Immature natural killer cell (primary cell): Measurements from ENCODE around the gene RRAS. TPM values are rescaled to one million over a fixed set of nuclear protein-coding genes. Genes with fewer than 3 reads are reported as not detected.

Experiments used
- DNase-seq, 3 donors: peaks; one replicate each; pipeline ENCODE4 v3.0.0; 2022; ENCODE audit warnings: mixed read lengths in 1 of 3
- H3K27ac Mint-ChIP-seq, 6 donors: one replicate each; pipeline ENCODE4 v1.8.0; 2020; ENCODE audit warnings: mixed read lengths in 6 of 6, mild to moderate bottlenecking in 5 of 6, inconsistent platforms in 4 of 6, moderate library complexity in 3 of 6
- H3K27me3 Mint-ChIP-seq, 3 donors: one replicate each; pipeline ENCODE4 v1.8.0; 2020 to 2021; ENCODE audit warnings: low read depth in 3 of 3, mild to moderate bottlenecking in 3 of 3, mixed read lengths in 3 of 3, moderate library complexity in 3 of 3, inconsistent platforms in 1 of 3
- H3K36me3 Mint-ChIP-seq, 3 donors: one replicate each; pipeline ENCODE4 v1.8.0; 2020; ENCODE audit warnings: mixed read lengths in 3 of 3, inconsistent platforms in 2 of 3, mild to moderate bottlenecking in 2 of 3
- H3K4me1 Mint-ChIP-seq, 2 donors: one replicate each; pipeline ENCODE4 v1.8.0; 2020; ENCODE audit warnings: inconsistent platforms in 2 of 2, mild to moderate bottlenecking in 2 of 2, mixed read lengths in 2 of 2, moderate library complexity in 1 of 2
- H3K4me3 Mint-ChIP-seq, 5 donors: one replicate each; pipeline ENCODE4 v1.8.0; 2020; ENCODE audit warnings: mild to moderate bottlenecking in 5 of 5, mixed read lengths in 5 of 5, inconsistent platforms in 3 of 5, moderate library complexity in 3 of 5
- H3K9me3 Mint-ChIP-seq, 6 donors: one replicate each; pipeline ENCODE4 v1.8.0; 2020; ENCODE audit warnings: mild to moderate bottlenecking in 6 of 6, mixed read lengths in 6 of 6, inconsistent platforms in 4 of 6, moderate library complexity in 3 of 6
- polyA plus RNA-seq, 3 donors: library from polyadenylated mRNA; unstranded; fragments of 300-500 nt; fragmentation: Illumina TruSeq; gene quantifications; one replicate each; pipeline ENCODE4 v1.2.3, GENCODE V29; 2021

The RRAS gene
- 10 to 100 TPM in 2 of 3 donors, 1 to 10 TPM in 1; 9.0 to 17.3 (median 13.5) TPM for polyA plus RNA-seq

DNA sequence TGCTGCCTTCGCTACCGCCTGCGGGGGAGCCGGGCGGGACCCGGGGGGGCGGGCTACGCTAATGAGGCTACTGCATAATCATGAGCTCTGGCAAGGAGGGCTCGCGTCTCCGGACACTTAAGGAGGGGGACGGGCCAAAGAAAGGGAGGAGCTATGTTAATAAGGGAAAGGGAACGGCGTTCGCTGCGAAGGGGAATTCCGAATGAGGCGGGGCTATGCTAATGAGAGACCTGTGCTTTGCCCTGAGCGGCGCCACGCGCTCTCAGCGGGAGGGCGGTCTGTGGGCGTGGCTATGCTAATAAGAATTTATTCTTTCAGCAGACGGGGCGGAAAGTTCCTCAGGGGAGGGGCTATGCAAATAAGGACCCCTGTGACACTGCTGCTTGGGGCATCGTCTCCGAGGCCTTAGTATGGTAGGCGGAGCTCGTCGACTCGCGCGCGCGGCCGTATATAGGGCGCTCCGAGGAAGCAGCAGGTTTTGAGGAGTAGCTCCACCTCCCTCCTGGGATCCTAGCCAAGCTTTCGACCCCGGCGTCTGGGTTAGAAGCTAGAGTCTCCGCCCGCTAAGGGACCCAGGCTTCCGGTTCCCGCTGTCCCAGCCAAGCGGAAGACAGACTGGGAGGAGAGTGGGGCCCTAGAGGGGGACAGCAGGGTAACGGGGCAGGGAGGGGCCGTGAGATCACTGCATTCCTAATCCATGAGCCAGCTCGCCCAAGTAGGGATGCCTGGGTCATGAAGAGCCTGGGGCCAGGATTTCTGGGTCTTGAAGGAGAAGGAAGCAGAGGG, at the start of gene RRAS:
TSS of gene RRAS (minus strand) at position 31 of the 786 bp plus-strand sequence. CDS start 45 bp downstream, outside the sequence.
- Mint-ChIP-seq H3K36me3 (no peaks in the 10 kb centered on the region), H3K9me3 (no peaks in the 10 kb centered on the region), H3K27ac (peak within 1 kb of the TSS; percentile 93 to 100 (median 98)), H3K4me1 (peaks cover 55 to 64% of the 10 kb centered on the region in 2 donors), H3K27me3 (peaks cover 5 to 10% (median 9%) of the 10 kb centered on the region in 3 donors), H3K4me3 (peak within 1 kb of the TSS; percentile 92 to 97 (median 95))
- DNase-seq, result peak; percentile 100

DNA sequence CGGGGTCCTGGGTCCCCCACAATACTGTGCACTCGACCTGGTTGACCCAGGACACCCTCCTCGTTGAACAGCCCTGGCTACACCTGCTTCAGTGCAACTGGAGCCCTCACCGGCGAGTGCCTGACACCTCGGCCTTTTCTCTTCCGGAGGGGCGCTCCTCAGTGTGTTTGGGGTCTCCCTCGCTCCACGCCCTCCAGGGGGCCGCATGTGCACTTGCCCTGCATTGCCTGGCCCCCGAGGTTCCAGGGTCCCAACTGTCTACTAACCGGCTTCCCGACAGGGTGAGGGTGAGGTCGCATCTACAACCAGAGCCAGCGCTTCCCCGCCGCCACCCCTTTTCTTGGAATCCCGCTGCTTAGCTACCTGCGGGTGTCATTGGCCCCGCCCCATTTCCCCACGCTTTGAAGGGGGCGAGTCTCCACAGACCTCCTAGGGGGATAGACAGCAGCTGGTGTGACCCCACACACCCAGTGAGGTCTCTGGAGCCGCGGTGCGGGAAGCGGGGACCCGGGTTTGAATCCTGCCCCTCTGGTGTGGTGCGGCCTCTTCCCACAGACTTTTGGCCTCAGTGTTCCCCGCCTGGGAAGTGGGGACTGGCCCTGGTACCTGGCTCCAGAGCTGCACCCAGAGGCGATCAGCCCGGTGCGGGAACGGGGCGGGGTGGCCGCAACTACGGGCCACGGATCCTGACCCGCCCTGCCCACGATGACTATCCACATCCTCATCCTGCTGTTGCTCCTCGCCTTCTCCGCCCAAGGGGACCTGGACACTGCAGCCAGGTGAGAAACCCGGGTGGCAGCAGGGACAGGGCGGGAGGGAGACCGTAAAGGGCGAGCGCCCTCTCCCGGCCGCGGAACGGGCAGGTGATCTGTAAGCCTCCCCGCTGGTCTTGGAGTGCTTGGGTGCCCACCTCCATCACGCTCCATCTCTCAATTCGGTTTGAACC, 49.5 kb upstream of the RRAS start, which contains the start of gene ADM5:
TSS of gene ADM5 (plus strand) at position 462 of the 946 bp plus-strand sequence. CDS start at position 706, 244 bp downstream.
- Mint-ChIP-seq H3K4me3 (peak within 1 kb of the TSS; percentile 80 to 88 (median 87)), H3K9me3 (no peaks in the 10 kb centered on the region), H3K4me1 (peaks cover 17 to 22% of the 10 kb centered on the region in 2 donors), H3K27ac (peak within 1 kb of the TSS in 2 of 6 donors; percentile 71 to 82), H3K36me3 (peaks cover 0 to 10% (median 7%) of the 10 kb centered on the region in 3 donors), H3K27me3 (peaks cover 9 to 15% (median 11%) of the 10 kb centered on the region in 3 donors)
- no peak for DNase-seq

DNA sequence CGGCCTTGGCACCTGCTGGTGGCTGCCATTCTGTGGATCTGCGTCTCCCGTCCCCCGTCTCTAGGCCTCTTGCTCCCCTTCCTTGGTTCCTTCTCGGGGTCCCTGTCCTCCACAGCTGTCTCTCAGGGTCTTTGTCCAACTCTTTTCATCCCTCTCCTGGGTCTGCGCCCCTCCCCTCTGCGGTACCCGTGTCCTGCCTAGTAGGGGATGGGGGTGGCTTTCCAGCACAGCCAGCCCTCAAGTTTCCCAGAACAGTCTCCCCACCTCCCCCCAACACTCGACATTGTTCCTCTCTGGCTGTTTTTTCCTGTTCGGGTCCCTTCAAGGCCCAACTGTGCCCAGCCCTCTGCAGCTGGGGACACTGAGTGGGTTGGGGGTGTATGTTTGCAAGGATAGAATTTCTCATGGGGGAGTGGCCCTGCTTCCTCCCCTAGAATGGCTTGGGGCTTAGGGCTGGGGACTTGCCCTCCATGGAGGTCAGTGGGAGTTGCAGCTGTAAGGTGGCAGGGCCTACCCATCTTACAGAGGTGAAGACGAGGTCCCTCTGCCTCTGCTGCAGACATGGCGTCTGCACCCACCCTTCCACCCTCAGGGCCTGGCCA, 48.7 kb upstream of the RRAS start:
- H3K9me3 Mint-ChIP-seq, result no peaks in the 10 kb centered on the region
- no peak for DNase-seq
- peaks cover 17 to 22% of the 10 kb centered on the region in 2 donors for H3K4me1 Mint-ChIP-seq
- H3K36me3 Mint-ChIP-seq, result peaks cover 0 to 10% (median 7%) of the 10 kb centered on the region in 3 donors
- peaks cover 9 to 15% (median 12%) of the 10 kb centered on the region in 3 donors for H3K27me3 Mint-ChIP-seq
- no peak overlapping the region for H3K27ac Mint-ChIP-seq
- H3K4me3 Mint-ChIP-seq, result no peak overlapping the region

DNA sequence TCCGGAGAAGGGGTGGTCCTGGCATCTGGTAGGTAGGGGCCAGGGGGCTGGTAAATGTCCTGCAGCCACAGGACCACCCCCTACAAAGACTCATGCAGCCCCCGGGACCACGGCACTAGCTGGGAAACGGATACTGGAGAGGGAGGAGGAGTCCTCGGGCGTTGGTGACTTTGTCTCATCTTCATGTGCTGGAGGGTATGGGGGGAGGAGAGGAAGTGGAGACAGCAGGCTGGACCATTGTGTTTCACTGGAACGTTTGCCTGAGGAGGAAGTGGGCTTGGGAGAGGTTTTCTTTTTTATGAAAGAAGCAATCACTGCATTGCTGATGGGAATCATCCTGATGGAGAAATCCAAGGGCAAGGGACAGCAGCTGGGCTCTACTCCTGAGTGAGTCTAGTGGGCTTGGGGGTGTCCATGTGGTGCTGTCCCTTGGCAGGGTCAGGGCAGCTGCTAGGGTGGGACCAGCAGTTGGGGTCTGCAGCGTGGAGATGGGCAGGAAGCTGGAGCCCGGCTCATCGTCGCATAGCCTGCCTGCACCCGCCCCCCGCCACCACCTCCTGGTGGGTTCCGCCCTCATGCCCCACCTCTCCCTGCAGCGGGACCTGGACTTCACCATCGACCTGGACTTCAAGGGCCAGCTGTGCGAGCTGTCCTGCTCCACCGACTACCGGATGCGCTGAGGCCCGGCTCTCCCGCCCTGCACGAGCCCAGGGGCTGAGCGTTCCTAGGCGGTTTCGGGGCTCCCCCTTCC, 47.8 kb upstream of the RRAS start:
- no peak for DNase-seq
- Mint-ChIP-seq H3K9me3 (no peaks in the 10 kb centered on the region), H3K27me3 (peaks cover 9 to 13% (median 12%) of the 10 kb centered on the region in 3 donors), H3K36me3 (peaks cover 0 to 10% (median 7%) of the 10 kb centered on the region in 3 donors), H3K4me3 (no peak overlapping the region), H3K4me1 (peaks cover 17 to 22% of the 10 kb centered on the region in 2 donors), H3K27ac (peak overlapping the region in 2 of 6 donors; percentile 40)

DNA sequence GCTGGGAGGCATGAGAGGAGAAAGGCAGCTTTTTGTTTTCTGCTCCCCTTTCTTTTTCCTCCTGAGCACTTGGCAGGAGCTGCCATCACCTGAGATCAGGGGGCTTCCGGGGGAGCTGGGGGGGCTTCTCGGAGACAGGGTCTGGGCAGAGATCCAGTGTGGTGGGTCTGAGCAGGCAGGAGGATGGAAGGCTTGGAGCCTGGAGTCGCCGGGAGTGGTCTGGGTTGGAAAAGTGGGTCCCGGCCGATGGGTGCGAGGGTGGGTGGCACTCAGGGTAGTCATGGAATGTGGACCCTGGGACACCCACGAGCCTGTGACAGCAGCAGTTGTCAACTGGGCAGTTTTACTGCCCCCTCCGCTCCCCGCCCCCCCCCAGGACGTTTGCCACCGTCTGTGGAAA, 47.2 kb upstream of the RRAS start:
- Mint-ChIP-seq H3K27ac (no peak overlapping the region), H3K9me3 (no peaks in the 10 kb centered on the region), H3K36me3 (peaks cover 0 to 13% (median 12%) of the 10 kb centered on the region in 3 donors), H3K4me3 (no peak overlapping the region), H3K4me1 (peaks cover 17 to 22% of the 10 kb centered on the region in 2 donors), H3K27me3 (peaks cover 7 to 11% (median 8%) of the 10 kb centered on the region in 3 donors)
- DNase-seq, result no peak

- Mint-ChIP-seq H3K27ac (no peak overlapping the region), H3K4me1 (peaks cover 17 to 21% of the 10 kb centered on the region in 2 donors), H3K9me3 (no peaks in the 10 kb centered on the region), H3K27me3 (peaks cover 7 to 11% (median 8%) of the 10 kb centered on the region in 3 donors), H3K36me3 (peaks cover 0 to 13% (median 13%) of the 10 kb centered on the region in 3 donors), H3K4me3 (no peak overlapping the region)
- no peak for DNase-seq
Measured at GRCh38 chr19:49686503-49687088, 46.7 kb upstream of the RRAS start.

GRCh38 chr19:49685845-49686332, 45.9 kb upstream of the RRAS start:
- Mint-ChIP-seq H3K4me3 (no peak overlapping the region), H3K36me3 (peaks cover 0 to 13% (median 13%) of the 10 kb centered on the region in 3 donors), H3K4me1 (peaks cover 12 to 15% of the 10 kb centered on the region in 2 donors), H3K9me3 (no peaks in the 10 kb centered on the region), H3K27ac (no peak overlapping the region), H3K27me3 (peaks cover 6 to 8% (median 7%) of the 10 kb centered on the region in 3 donors)
- DNase-seq, result no peak

GRCh38 chr19:49684983-49685553, 45.1 kb upstream of the RRAS start:
- Mint-ChIP-seq H3K9me3 (no peaks in the 10 kb centered on the region), H3K4me1 (peaks cover 8 to 9% of the 10 kb centered on the region in 2 donors), H3K4me3 (no peak overlapping the region), H3K27me3 (peaks cover 0 to 6% (median 3%) of the 10 kb centered on the region in 3 donors), H3K36me3 (peaks cover 0 to 10% (median 10%) of the 10 kb centered on the region in 3 donors), H3K27ac (no peak overlapping the region)
- no peak for DNase-seq

DNA sequence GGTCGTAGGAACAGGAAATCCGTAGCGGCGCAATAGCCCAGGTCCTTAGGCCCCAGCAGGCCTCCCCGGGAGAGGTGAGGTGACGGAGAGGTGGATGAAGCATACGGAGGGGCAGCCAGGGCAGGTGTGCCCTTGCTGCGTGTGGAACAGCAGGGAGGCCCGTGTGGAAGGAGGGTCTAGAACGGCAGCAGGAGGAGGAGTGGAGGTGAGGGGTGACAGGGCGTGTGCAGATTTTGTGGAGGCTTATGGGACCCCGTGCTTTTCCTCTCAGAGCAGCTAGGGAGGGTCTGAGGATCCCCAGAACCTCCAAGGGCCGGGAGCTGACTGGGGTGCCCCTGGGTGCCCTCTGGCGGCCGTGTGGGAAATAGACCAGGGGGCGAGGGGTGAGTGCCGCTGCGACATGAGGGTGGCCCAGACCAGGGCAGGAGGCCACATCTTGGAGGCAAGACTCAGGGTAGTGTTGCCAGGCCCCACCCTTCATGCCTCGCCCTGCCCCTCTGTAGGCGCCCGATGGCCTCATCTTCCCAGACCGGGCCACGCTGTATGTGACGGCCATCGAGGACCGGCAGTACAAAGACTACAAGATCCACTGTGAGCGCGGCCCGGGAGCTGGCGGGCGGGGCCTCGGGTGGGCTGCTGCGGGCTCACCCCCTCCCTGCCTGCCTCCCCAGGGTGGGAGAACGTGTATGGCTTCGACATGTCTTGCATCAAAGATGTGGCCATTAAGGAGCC, 44.5 kb upstream of the RRAS start:
- DNase-seq, result no peak
- Mint-ChIP-seq H3K27ac (no peak overlapping the region), H3K27me3 (peaks cover 0 to 6% (median 3%) of the 10 kb centered on the region in 3 donors), H3K9me3 (no peaks in the 10 kb centered on the region), H3K4me1 (peaks cover 6 to 9% of the 10 kb centered on the region in 2 donors), H3K4me3 (no peak overlapping the region), H3K36me3 (peaks cover 0 to 10% (median 10%) of the 10 kb centered on the region in 3 donors)

- H3K4me1 Mint-ChIP-seq, result peaks cover 6 to 9% of the 10 kb centered on the region in 2 donors
- H3K4me3 Mint-ChIP-seq, result no peak overlapping the region
- peaks cover 0 to 10% (median 10%) of the 10 kb centered on the region in 3 donors for H3K36me3 Mint-ChIP-seq
- H3K27me3 Mint-ChIP-seq, result peaks cover 0 to 6% (median 3%) of the 10 kb centered on the region in 3 donors
- H3K9me3 Mint-ChIP-seq, result no peaks in the 10 kb centered on the region
- DNase-seq, result no peak
- H3K27ac Mint-ChIP-seq, result no peak overlapping the region
Measured at GRCh38 chr19:49683814-49684250, 43.9 kb upstream of the RRAS start.

- Mint-ChIP-seq H3K4me3 (no peak overlapping the region), H3K27me3 (peaks cover under 1 to 6% (median 2%) of the 10 kb centered on the region in 3 donors), H3K4me1 (peaks cover 15% of the 10 kb centered on the region in 2 donors), H3K36me3 (peaks cover 0 to 10% (median 6%) of the 10 kb centered on the region in 3 donors), H3K9me3 (no peaks in the 10 kb centered on the region), H3K27ac (no peak overlapping the region)
- DNase-seq, result no peak
Measured at GRCh38 chr19:49682274-49682673, 42.3 kb upstream of the RRAS start.
